Suprapubic skin (tissue), 3 donors: ENCODE measurements around the gene CNGA3.

Experiments used
- CTCF ChIP-seq, 2 donors: fragments of 200-600 bp in 1 of 2; fragments of 450-650 bp in 1 of 2; sonication (generic) in 1 of 2; IDR thresholded peaks; one replicate each; pipeline ENCODE4 v1.5.1; 2016 to 2019; ENCODE audit warnings: antibody characterized with exemption in 2 of 2, mild to moderate bottlenecking in 1 of 2, moderate library complexity in 1 of 2
- EP300 ChIP-seq: sonication (generic); formaldehyde crosslinking; IDR thresholded peaks from one replicate; pipeline ENCODE4 v1.6.1; 2017; ENCODE audit warnings: antibody characterized with exemption

- TF ChIP-seq EP300, result no peak
- TF ChIP-seq CTCF (IDR thresholded peaks at IDR 0.05), result no peak
These were observed 70.3 kb downstream of the CNGA3 start for GRCh38 chr2:98416383-98417159.
